ENCODE measurements around the gene TMBIM1.

The TMBIM1 gene

DNA sequence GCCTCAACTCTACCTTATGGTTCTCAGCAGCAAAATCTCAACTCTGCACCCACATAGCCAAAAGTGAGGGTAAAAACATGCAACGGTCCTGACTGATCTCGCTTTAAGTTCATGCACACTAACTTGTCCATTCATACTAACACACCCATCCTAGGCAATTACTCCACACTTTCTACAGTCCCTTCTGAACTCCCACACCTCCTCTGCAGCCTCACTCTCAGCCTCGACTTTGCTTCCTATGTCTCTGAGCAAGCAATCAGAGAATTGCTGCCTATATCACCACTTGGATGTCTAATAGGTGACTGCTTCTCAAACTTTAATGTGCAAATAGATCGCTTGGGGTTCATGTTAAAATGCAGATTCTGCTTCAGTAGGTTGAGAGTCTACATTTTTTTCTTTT lies 7.8 kb upstream of the TMBIM1 start:
- H3K4me3 ChIP-seq (ENCODE audit: extremely low read depth, insufficient read depth, low read length, poor library complexity, severe bottlenecking) = no peak overlapping the region
- WGBS, 2 experiments (ENCODE audit: insufficient coverage in 2 of 2) = 90 to 94% methylated on average over 3 to 4 of the region's 4 CpGs
- no peak overlapping the region for H3K27ac ChIP-seq (ENCODE audit: low read depth, low read length, severe bottlenecking)
- H3K9me3 ChIP-seq (ENCODE audit: control insufficient read depth, low read length) = no peaks in the 10 kb centered on the region
- no peaks in the 10 kb centered on the region for H3K36me3 ChIP-seq (ENCODE audit: control insufficient read depth, insufficient read depth, low read length)
- peaks cover 15% of the 10 kb centered on the region for H3K4me1 ChIP-seq (ENCODE audit: control insufficient read depth, insufficient read depth, low read length, poor library complexity, severe bottlenecking)

DNA sequence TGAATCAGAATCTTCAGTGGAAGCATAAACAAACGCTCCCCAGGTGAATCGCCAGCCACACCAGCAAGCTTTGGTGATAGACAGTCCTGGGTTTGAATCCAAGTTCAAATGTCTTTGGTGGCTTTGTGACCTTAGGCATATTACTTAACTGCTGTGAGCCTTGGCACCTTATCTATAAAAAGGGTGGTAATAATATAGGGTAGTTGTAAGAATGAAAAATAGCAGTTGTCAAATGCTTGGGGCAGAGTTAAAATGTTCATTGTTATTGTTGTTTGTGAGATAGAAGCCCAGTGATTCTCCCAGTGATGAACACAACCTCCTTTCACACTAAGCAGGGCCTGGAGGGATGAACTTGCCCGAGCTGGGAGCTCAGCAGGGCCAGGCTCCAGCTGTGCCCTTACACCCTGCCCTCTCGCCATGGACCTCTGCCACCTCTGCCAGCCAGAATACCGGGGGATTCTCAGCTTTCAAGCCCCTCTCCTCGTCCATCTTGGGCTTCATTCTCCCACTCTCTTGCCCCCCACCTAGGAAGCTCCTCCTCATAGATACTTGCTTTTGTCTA lies 6.1 kb upstream of the TMBIM1 start:
- H3K4me3 ChIP-seq (ENCODE audit: extremely low read depth, insufficient read depth, low read length, poor library complexity, severe bottlenecking) = no peak overlapping the region
- no peaks in the 10 kb centered on the region for H3K9me3 ChIP-seq (ENCODE audit: control insufficient read depth, low read length)
- H3K36me3 ChIP-seq (ENCODE audit: control insufficient read depth, insufficient read depth, low read length) = no peaks in the 10 kb centered on the region
- 91% methylated on average over 6 of the region's 6 CpGs for WGBS, 2 experiments (ENCODE audit: insufficient coverage in 2 of 2)
- H3K4me1 ChIP-seq (ENCODE audit: control insufficient read depth, insufficient read depth, low read length, poor library complexity, severe bottlenecking) = peaks cover 17% of the 10 kb centered on the region
- no peak overlapping the region for H3K27ac ChIP-seq (ENCODE audit: low read depth, low read length, severe bottlenecking)

DNA sequence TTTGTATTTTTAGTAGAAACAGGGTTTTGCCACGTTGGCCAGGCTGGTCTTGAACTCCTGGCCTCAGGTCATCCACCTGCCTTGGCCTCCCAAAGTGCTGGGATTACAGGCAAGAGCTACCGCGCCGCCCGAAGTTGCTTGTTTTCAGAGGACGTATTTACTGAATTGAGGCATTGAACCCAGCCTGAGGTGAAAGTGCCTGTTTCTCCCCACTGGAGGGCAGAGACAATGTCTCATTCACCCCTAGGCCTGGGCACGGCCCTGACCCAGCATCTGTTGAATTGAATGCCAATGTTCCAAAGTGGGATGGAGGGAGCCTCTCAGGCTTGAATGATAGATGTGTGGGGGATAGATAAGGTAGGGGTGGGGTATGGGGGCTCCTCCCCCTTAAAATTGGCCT lies 4.5 kb upstream of the TMBIM1 start:
- H3K36me3 ChIP-seq (ENCODE audit: control insufficient read depth, insufficient read depth, low read length) = no peaks in the 10 kb centered on the region
- WGBS, 2 experiments (ENCODE audit: insufficient coverage in 2 of 2) = 80 to 94% methylated on average over 6 of the region's 7 CpGs
- H3K4me1 ChIP-seq (ENCODE audit: control insufficient read depth, insufficient read depth, low read length, poor library complexity, severe bottlenecking) = peaks cover 22% of the 10 kb centered on the region

DNA sequence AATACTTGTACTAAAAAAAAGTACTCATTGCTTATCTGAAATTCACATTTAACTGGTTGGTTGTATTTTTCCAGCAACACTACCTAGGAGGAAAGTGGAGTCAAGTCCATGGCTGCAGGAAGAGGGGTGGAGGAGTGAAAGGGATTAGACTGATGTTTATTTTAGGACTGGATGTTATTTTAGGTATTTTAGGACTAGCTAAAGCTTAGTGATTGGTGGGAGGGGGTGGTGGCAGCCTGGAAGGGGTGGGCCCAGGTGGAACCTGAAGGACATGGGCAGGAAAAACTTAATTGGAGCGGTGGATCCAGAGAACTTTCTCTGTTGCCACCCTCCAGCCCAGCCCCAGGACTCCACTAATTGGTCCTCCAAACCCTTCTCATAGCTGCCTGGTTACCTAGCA lies 3.9 kb upstream of the TMBIM1 start:
- no peaks in the 10 kb centered on the region for H3K36me3 ChIP-seq (ENCODE audit: control insufficient read depth, insufficient read depth, low read length)
- no peaks in the 10 kb centered on the region for H3K9me3 ChIP-seq (ENCODE audit: control insufficient read depth, low read length)
- no peak overlapping the region for H3K27ac ChIP-seq (ENCODE audit: low read depth, low read length, severe bottlenecking)
- 100% methylated on average over 1 of the region's 1 CpG for WGBS, 2 experiments (ENCODE audit: insufficient coverage in 2 of 2)
- no peak overlapping the region for H3K4me3 ChIP-seq (ENCODE audit: extremely low read depth, insufficient read depth, low read length, poor library complexity, severe bottlenecking)
- H3K4me1 ChIP-seq (ENCODE audit: control insufficient read depth, insufficient read depth, low read length, poor library complexity, severe bottlenecking) = peaks cover 24% of the 10 kb centered on the region

More for the DNA sequence above, 4.5 kb upstream of the TMBIM1 start:
- H3K9me3 ChIP-seq (ENCODE audit: control insufficient read depth, low read length) = no peaks in the 10 kb centered on the region
- H3K4me3 ChIP-seq (ENCODE audit: extremely low read depth, insufficient read depth, low read length, poor library complexity, severe bottlenecking) = no peak overlapping the region
- H3K27ac ChIP-seq (ENCODE audit: low read depth, low read length, severe bottlenecking) = no peak overlapping the region

DNA sequence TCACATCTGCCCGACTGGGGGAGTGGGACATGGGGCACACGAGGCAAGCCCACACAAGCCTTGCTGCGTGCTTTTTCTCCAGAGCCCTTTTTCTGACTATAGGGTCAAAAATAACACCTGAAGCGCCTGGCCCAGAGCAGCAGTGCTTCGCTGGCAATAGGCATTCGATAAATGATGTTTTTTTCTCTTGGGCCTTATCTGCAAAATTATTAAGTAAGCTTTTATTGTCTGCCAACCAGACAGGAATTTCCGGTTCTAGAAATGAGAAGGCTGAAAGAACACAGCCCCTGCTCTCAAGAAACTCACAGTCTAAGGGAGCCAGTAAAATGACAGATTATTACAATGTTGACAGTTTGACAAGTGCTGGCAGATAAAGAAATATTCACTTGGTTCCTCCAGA lies 2.7 kb upstream of the TMBIM1 start:
- Histone ChIP-seq H3K27ac (ENCODE audit: low read depth, low read length, severe bottlenecking) (no peak overlapping the region), H3K9me3 (ENCODE audit: control insufficient read depth, low read length) (no peaks in the 10 kb centered on the region), H3K4me1 (ENCODE audit: control insufficient read depth, insufficient read depth, low read length, poor library complexity, severe bottlenecking) (peaks cover 33% of the 10 kb centered on the region), H3K36me3 (ENCODE audit: control insufficient read depth, insufficient read depth, low read length) (no peaks in the 10 kb centered on the region), H3K4me3 (ENCODE audit: extremely low read depth, insufficient read depth, low read length, poor library complexity, severe bottlenecking) (no peak overlapping the region)
- 88 to 94% methylated on average over 6 to 7 of the region's 7 CpGs for WGBS, 2 experiments (ENCODE audit: insufficient coverage in 2 of 2)

DNA sequence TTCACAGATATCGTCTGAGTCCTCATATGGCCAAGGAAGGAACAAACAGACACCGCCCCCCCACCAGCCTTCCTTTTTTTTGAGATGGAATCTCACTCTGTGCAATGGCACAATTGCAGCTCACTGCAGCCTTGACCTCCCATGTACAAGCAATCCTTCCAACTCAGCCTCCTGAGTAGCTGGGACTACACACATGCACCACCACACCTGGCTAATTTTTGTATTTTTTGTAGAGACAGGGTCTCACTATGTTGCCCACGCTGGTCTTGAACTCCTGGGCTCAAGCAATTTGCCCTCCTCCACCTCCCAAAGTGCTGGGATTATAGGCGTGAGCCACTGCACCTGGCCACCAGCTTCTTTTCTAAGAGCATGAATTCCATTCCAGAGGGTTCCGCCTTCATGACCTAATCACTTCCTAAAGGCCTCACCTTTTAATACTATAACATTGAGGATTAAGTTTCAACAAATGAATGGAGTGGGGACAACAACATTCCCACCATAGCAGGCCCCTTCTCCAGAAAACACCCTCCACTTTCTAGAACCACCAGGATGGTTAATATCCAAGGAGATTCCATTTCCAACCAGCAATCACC lies 2.2 kb upstream of the TMBIM1 start:
- H3K36me3 ChIP-seq (ENCODE audit: control insufficient read depth, insufficient read depth, low read length) = no peaks in the 10 kb centered on the region
- H3K4me1 ChIP-seq (ENCODE audit: control insufficient read depth, insufficient read depth, low read length, poor library complexity, severe bottlenecking) = peaks cover 38% of the 10 kb centered on the region
- 94 to 100% methylated on average over 3 to 4 of the region's 5 CpGs for WGBS, 2 experiments (ENCODE audit: insufficient coverage in 2 of 2)
- H3K27ac ChIP-seq (ENCODE audit: low read depth, low read length, severe bottlenecking) = no peak overlapping the region
- no peak overlapping the region for H3K4me3 ChIP-seq (ENCODE audit: extremely low read depth, insufficient read depth, low read length, poor library complexity, severe bottlenecking)
- no peaks in the 10 kb centered on the region for H3K9me3 ChIP-seq (ENCODE audit: control insufficient read depth, low read length)

DNA sequence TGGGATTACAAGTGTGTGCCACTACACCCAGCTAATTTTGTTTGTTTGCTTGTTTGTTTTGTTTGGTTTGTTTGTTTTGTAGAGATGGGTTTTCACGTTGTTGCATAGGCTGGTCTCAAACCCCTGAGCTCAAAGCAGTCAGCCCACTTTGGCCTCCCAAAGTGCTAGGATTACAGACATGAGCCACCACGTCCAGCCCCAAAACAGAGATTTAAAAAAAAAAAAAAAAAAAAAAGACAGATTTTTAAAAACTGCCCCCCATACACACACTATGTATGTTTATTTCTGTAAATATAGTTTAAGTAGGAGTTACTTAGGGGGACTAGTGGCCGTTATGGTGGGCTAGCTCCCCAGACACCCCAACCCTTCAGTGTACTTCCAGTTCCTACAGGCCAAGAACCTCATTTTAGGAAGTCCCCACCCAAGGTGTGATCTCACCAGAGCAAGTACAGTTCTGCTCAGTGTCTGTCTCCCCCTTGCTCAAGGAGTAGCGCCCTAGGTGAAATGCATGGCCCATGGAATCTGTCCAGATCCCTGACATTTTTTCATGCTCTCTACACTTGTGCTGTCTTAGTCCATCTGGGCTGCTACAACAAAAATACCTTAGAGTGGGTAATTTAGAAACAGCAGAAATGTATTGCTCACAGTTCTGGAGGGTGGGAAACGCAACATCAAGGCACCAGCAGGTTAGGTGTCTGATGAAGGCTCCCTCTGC lies 1.6 kb upstream of the TMBIM1 start:
- WGBS, 2 experiments (ENCODE audit: insufficient coverage in 2 of 2) = 50 to 67% methylated on average over 2 to 3 of the region's 5 CpGs
- no peak overlapping the region for H3K27ac ChIP-seq (ENCODE audit: low read depth, low read length, severe bottlenecking)
- no peaks in the 10 kb centered on the region for H3K36me3 ChIP-seq (ENCODE audit: control insufficient read depth, insufficient read depth, low read length)
- no peak overlapping the region for H3K4me3 ChIP-seq (ENCODE audit: extremely low read depth, insufficient read depth, low read length, poor library complexity, severe bottlenecking)
- peaks cover 39% of the 10 kb centered on the region for H3K4me1 ChIP-seq (ENCODE audit: control insufficient read depth, insufficient read depth, low read length, poor library complexity, severe bottlenecking)
- no peaks in the 10 kb centered on the region for H3K9me3 ChIP-seq (ENCODE audit: control insufficient read depth, low read length)

DNA sequence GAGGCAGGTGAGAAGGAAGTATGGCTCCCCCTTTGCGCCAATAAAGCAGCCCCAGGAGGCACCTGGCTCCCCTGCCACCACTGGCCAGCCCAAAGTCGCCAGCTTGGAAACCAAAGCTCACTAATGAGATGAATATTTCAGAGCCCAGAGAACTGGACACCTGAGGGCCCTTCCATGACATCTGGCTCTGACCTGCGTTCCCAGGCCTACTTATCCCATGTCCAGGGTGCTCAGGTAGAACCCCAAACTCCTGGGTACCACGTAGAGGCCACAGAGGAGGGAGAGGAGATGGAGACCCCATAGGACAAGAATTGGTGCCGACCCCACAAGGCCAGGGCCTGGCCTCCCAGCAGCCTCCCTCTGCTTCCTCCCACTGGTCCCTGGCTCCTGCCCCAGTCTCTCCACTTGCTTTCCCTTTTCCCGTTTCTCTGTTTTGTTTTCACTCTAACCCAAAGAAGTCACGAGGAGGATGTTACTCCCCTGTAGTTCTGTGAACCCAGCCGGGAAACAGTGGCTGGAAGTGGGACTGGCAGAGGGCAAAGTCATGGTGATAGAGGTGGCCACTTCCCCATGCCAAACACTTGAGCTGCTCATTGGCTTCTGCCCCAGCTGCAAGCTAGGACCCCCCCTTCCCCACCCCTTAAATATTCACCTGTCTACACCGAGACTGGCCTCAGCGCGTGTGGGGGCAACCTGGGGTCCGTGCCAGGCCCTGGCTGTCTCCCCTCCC lies 820 bp downstream of the TMBIM1 start:
- Histone ChIP-seq H3K27ac (ENCODE audit: low read depth, low read length, severe bottlenecking) (no peak overlapping the region), H3K4me3 (ENCODE audit: extremely low read depth, insufficient read depth, low read length, poor library complexity, severe bottlenecking) (peak overlapping the region; percentile 51)
- WGBS, 2 experiments (ENCODE audit: insufficient coverage in 2 of 2) = 88 to 90% methylated on average over 9 of the region's 12 CpGs

DNA sequence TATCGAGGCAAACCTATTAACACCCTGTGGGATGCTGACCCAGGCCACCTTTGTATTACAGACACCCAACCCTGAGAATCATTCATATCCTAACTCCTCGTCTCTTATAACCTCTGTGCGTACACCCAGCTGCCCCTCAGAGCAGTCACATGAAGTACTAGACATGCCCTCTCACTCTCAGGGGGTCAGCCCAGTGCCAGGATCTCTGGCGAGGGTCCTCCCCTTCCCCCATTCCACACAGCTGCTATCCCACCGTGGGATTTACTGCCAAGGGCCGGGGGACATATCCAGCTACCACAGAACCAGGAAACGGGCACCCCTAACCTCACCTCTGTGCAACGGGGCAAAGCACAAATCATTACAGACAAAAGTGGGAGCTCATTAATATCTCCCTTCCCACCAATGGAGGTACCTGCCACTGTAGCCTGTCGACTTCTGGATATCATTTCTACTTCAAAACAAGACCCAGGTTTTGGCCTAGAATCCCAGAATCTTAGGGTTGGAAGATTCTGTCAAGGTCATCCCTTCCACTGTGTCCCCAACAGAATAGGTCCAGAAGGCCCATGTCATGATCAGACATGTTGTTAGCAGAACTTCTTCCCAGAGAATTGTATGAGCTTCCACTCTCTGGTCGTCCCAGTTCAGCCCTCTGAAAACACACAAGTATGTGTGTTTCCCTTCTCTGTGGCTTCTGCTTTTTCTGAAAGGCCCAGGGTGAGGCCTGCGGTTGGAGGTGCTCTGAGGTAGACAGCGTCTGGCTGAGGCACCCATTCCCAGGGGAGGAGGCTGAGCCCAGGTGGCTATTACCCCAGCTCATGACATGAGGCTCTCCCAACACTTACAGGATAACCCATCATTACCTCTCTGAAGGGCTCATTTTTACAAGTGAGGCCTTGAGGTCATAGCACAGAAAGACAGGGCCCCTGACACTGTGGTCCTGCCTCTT lies 1.7 kb downstream of the TMBIM1 start:
- no peak overlapping the region for H3K27ac ChIP-seq (ENCODE audit: low read depth, low read length, severe bottlenecking)
- 84 to 89% methylated on average over 7 to 10 of the region's 12 CpGs for whole genome bisulfite sequencing, 2 experiments (ENCODE audit: insufficient coverage in 2 of 2)

More for the DNA sequence above, 820 bp downstream of the TMBIM1 start:
- Histone ChIP-seq H3K9me3 (ENCODE audit: control insufficient read depth, low read length) (no peaks in the 10 kb centered on the region), H3K4me1 (ENCODE audit: control insufficient read depth, insufficient read depth, low read length, poor library complexity, severe bottlenecking) (peaks cover 41% of the 10 kb centered on the region), H3K36me3 (ENCODE audit: control insufficient read depth, insufficient read depth, low read length) (no peaks in the 10 kb centered on the region)

More for the DNA sequence above, 1.7 kb downstream of the TMBIM1 start:
- Histone ChIP-seq H3K36me3 (ENCODE audit: control insufficient read depth, insufficient read depth, low read length) (no peaks in the 10 kb centered on the region), H3K4me1 (ENCODE audit: control insufficient read depth, insufficient read depth, low read length, poor library complexity, severe bottlenecking) (peaks cover 43% of the 10 kb centered on the region), H3K9me3 (ENCODE audit: control insufficient read depth, low read length) (no peaks in the 10 kb centered on the region), H3K4me3 (ENCODE audit: extremely low read depth, insufficient read depth, low read length, poor library complexity, severe bottlenecking) (peak overlapping the region; percentile 51)
